ENCODE data around the gene ZNF79. TPM values are rescaled to one million over a fixed set of nuclear protein-coding genes. Genes with fewer than 3 reads are reported as not detected.

The ZNF79 gene
- total and polyA plus RNA-seq, 2 of the 4 experiments (the other 2 are of a cell fraction): 5.6 to 15.4 TPM

DNA sequence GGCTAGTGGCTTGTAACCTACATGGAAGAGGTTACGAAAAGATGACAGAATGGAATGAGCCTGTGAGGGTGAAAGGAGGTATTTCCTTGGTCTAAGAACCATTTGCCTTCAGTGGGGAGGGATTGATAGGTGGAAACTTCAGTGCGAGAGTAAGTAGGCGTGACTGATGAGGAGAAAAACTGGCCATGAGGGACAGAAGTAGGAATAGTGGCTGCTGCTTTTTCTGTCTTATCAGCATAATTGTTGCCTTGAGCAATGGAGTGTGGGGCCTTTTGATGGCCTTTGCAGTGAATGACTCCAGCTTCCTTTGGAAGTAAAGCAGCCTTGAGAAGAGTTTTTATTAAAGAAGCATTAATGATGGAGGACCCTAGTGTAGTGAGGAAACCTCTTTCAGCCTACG lies 9.0 kb upstream of the ZNF79 start:
- no TSS peak for BruUV-seq (replicated peaks)
- dilution Hi-C loops (cut with HindIII; ENCODE audit: low sequenced_read_pairs, unreplicated experiment) (no loop called here), intact Hi-C loops (cut with micrococcal nuclease) (no loop called here), in situ Hi-C loops (cut with MboI; ENCODE audit: low sequenced_read_pairs) (no loop called here)
- H2BK20ac ChIP-seq (ENCODE audit: low read depth, low read length): no peak overlapping the region
- no peak overlapping the region for H2BK15ac ChIP-seq (ENCODE audit: low read depth, low read length)
- H3K27ac ChIP-seq (ENCODE audit: insufficient read depth, low read length): no peak overlapping the region
- H3K36me3 ChIP-seq (ENCODE audit: control insufficient read depth, insufficient read depth, low read length): 0 out of 2 replicates have a peak, but pooled peaks cover 2% of the 10 kb centered on the region
- no peak overlapping the region for H3K14ac ChIP-seq (replicated peaks; ENCODE audit: low read depth, low read length)
- POLR2A ChIA-PET (ENCODE audit: unreplicated experiment): no interaction called here
- H2BK120ac ChIP-seq (ENCODE audit: low read depth, low read length): no peak overlapping the region
- no peak overlapping the region for H3K9ac ChIP-seq (ENCODE audit: low read depth, low read length)
- CTCF ChIA-PET: no interaction called here
- no peak overlapping the region for H3K4ac ChIP-seq (ENCODE audit: low read depth, low read length)
- no peaks in the 10 kb centered on the region for H3K27me3 ChIP-seq (ENCODE audit: control insufficient read depth, insufficient read depth, low read length)
- no peak overlapping the region for H4K91ac ChIP-seq (ENCODE audit: insufficient read depth, low read depth, low read length)
- H3K56ac ChIP-seq (ENCODE audit: extremely low read depth, insufficient read depth, low read length): no peak overlapping the region
- no peak overlapping the region for H2AK5ac ChIP-seq (ENCODE audit: low read depth, low read length)
- TF ChIP-seq MAZ (IDR thresholded peaks at IDR 0.05; ENCODE audit: borderline replicate concordance, low read depth, low read length) (no peak), MAFK (IDR thresholded peaks at IDR 0.05; ENCODE audit: low read depth, low read length) (peak; percentile 80)
- TF ChIP-seq, protein P1, sequence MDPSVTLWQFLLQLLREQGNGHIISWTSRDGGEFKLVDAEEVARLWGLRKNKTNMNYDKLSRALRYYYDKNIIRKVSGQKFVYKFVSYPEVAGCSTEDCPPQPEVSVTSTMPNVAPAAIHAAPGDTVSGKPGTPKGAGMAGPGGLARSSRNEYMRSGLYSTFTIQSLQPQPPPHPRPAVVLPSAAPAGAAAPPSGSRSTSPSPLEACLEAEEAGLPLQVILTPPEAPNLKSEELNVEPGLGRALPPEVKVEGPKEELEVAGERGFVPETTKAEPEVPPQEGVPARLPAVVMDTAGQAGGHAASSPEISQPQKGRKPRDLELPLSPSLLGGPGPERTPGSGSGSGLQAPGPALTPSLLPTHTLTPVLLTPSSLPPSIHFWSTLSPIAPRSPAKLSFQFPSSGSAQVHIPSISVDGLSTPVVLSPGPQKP (IDR thresholded peaks at IDR 0.05; ENCODE audit: borderline replicate concordance, low read depth, low read length): no peak
- H3K23ac ChIP-seq (ENCODE audit: low read depth, low read length): no peak overlapping the region
- no peak overlapping the region for H4K5ac ChIP-seq (ENCODE audit: low read depth, low read length)
- no peak overlapping the region for H2AFZ ChIP-seq (replicated peaks; ENCODE audit: low read length, poor library complexity)
- no peaks in the 10 kb centered on the region for H3K9me3 ChIP-seq (ENCODE audit: control insufficient read depth, insufficient read depth, low read length)
- H3K9me1 ChIP-seq (ENCODE audit: insufficient read depth, low read length): peaks cover 5% of the 10 kb centered on the region; the same call in 1 of the 2 replicates
- no peak overlapping the region for H3K4me3 ChIP-seq (ENCODE audit: insufficient read depth, low read depth, low read length)
- H2AK9ac ChIP-seq (replicated peaks; ENCODE audit: low read depth, low read length, poor library complexity): no peak overlapping the region
- no peaks in the 10 kb centered on the region for H3K79me1 ChIP-seq (ENCODE audit: low read depth in 1 of 2, low read length in 2 of 2)
- 60% methylated on average over 1 of the region's 4 CpGs; no CpG with 5 or more reads in 1 of the 2 experiments for WGBS, 2 experiments (ENCODE audit: extremely low coverage in 2 of 2, insufficient read length in 1 of 2)
- no peak for ATAC-seq (ENCODE audit: low read depth)
- H4K20me1 ChIP-seq (ENCODE audit: insufficient read depth, low read length): no peaks in the 10 kb centered on the region
- no peak overlapping the region for H3K4me2 ChIP-seq (ENCODE audit: low read depth, low read length)
- no peak overlapping the region for H3K18ac ChIP-seq (ENCODE audit: low read depth, low read length)
- no peak overlapping the region for H4K8ac ChIP-seq (ENCODE audit: low read depth in 2 of 2, low read length in 2 of 2)
- DNase-seq: no peak
- peaks cover 2% of the 10 kb centered on the region for H3K4me1 ChIP-seq (ENCODE audit: control insufficient read depth, insufficient read depth, low read length)
- H2BK5ac ChIP-seq (ENCODE audit: low read depth, low read length, poor library complexity, severe bottlenecking): no peak overlapping the region

Measured in IMR-90 (cell line).